GM12874 (cell line): ENCODE data around the gene TXK.

Experiments
- CTCF ChIP-seq: IDR thresholded peaks from 2 replicates; pipeline ENCODE4 v1.5.1; 2011; ENCODE audit warnings: low read depth, mild to moderate bottlenecking, control low read depth, low read length, moderate library complexity; ENCODE audit not compliant: insufficient read depth

TXK gene

GRCh38 chr4:48079972-48080391 lies 54.1 kb downstream of the TXK start:
- no peak for TF ChIP-seq CTCF

GRCh38 chr4:48078862-48079655 lies 55.0 kb downstream of the TXK start:
- TF ChIP-seq CTCF, result no peak

- TF ChIP-seq CTCF, result no peak
Measured at GRCh38 chr4:48078425-48078824, 55.6 kb downstream of the TXK start.

- no peak for TF ChIP-seq CTCF
Measured at GRCh38 chr4:48074657-48075056, 59.4 kb downstream of the TXK start.

GRCh38 chr4:48073567-48074103 lies 60.4 kb downstream of the TXK start:
- TF ChIP-seq CTCF, result no peak

GRCh38 chr4:48071191-48071590 lies 62.9 kb downstream of the TXK start:
- TF ChIP-seq CTCF, result no peak

- no peak for TF ChIP-seq CTCF
Measured at GRCh38 chr4:48069026-48069425, 65.0 kb downstream of the TXK start.
